HepG2 (cell line): Measurements from ENCODE around the gene CDC37L1. TPM values are rescaled to one million over a fixed set of nuclear protein-coding genes. Genes with fewer than 3 reads are reported as not detected.
A peak's percentile ranks its signal among the peaks of the same experiment; 100 is the strongest.

Experiments used
- BORCS8-MEF2B ChIP-seq: sonication (generic); formaldehyde crosslinking; IDR thresholded peaks from 2 replicates; pipeline ENCODE4 v1.8.0; 2022; ENCODE audit warnings: mild to moderate bottlenecking, missing genetic modification reagents
- FLYWCH1 ChIP-seq: sonication (generic); formaldehyde crosslinking; IDR thresholded peaks from 2 replicates; pipeline ENCODE4 v1.8.1; 2023; ENCODE audit warnings: mild to moderate bottlenecking, missing genetic modification reagents
- FOXK2 ChIP-seq: fragments of 450-650 bp; IDR thresholded peaks from 2 replicates; pipeline ENCODE4 v1.6.1; 2016
- HDAC1 ChIP-seq: sonication (generic); formaldehyde crosslinking; IDR thresholded peaks from 2 replicates; pipeline ENCODE4 v1.5.1; 2020; ENCODE audit warnings: mild to moderate bottlenecking, missing genetic modification reagents
- KDM2A ChIP-seq: sonication (generic); formaldehyde crosslinking; IDR thresholded peaks from 2 replicates; pipeline ENCODE4 v1.4.0; 2020; ENCODE audit warnings: low read depth, missing genetic modification reagents, borderline replicate concordance
- KLF6 ChIP-seq: IDR thresholded peaks from 2 replicates; pipeline ENCODE4 v1.8.0; 2016; ENCODE audit warnings: missing biosample characterization, missing genetic modification reagents
- MBNL3 ChIP-seq: fragments of 250-450 bp; sonication (Bioruptor Pico); conservative IDR thresholded peaks from 2 replicates; pipeline ENCODE4 v1.8.0; 2022; ENCODE audit warnings: mild to moderate bottlenecking, inconsistent platforms
- PAWR ChIP-seq: sonication (generic); formaldehyde crosslinking; IDR thresholded peaks from 2 replicates; pipeline ENCODE4 v1.4.0; 2020; ENCODE audit warnings: missing genetic modification reagents, mild to moderate bottlenecking, borderline replicate concordance
- PAX8 ChIP-seq: sonication (generic); formaldehyde crosslinking; IDR thresholded peaks from 2 replicates; pipeline ENCODE4 v1.8.0; 2022; ENCODE audit warnings: mild to moderate bottlenecking, missing genetic modification reagents, borderline replicate concordance
- THAP11 ChIP-seq: IDR thresholded peaks from 2 replicates; pipeline ENCODE4 v1.6.1; 2016; ENCODE audit warnings: missing biosample characterization, missing genetic modification reagents
- ZMAT3 ChIP-seq: sonication (generic); formaldehyde crosslinking; conservative IDR thresholded peaks from 2 replicates; pipeline ENCODE4 v1.7.0; 2021; ENCODE audit warnings: missing genetic modification reagents
- ZNF10 ChIP-seq: sonication (generic); formaldehyde crosslinking; IDR thresholded peaks from 2 replicates; pipeline ENCODE4 v1.4.0; 2020; ENCODE audit warnings: mild to moderate bottlenecking, low read depth, missing genetic modification reagents, borderline replicate concordance
- ZNF839 ChIP-seq: sonication (generic); formaldehyde crosslinking; IDR thresholded peaks from 2 replicates; pipeline ENCODE4 v1.4.0; 2020; ENCODE audit warnings: missing genetic modification reagents, mild to moderate bottlenecking, borderline replicate concordance
- polyA plus RNA-seq, 8 experiments: library from polyadenylated mRNA; depleted of rRNA in 3 of 8; stranded (reverse) in 7 of 8; unstranded in 1 of 8; fragments of >200 nt; fragmentation: Illumina TruSeq in 4 of 8; extraction: Trizol in 4 of 8; gene quantifications; 2 replicates each; pipeline versions ENCODE4 v1.2.1 to v1.2.3, GENCODE V29; 2011 to 2016; ENCODE audit warnings: low read depth in 4 of 8, missing spikeins in 1 of 8, mixed read lengths in 1 of 8; ENCODE audit not compliant: insufficient read depth in 1 of 8
- total RNA-seq, 5 experiments: library from RNA; depleted of rRNA; stranded (reverse); fragments of >200 nt; fragmentation: Illumina TruSeq; extraction: Trizol; gene quantifications; 2 replicates each; pipeline ENCODE4 v1.2.3, GENCODE V29; 2016; ENCODE audit warnings: low read depth in 1 of 5
- TF ChIP-seq, protein P1 (sequence below): conservative IDR thresholded peaks from 2 replicates; pipeline ENCODE4 v1.6.1; 2018; ENCODE audit warnings: missing genetic modification reagents
- TF ChIP-seq, protein P2 (sequence below): sonication (generic); formaldehyde crosslinking; IDR thresholded peaks from 2 replicates; pipeline ENCODE4 v1.8.0; 2022; ENCODE audit warnings: missing genetic modification reagents, mild to moderate bottlenecking, moderate library complexity, borderline replicate concordance
- TF ChIP-seq, protein P3 (sequence below): IDR thresholded peaks from 2 replicates; pipeline ENCODE4 v1.6.1; 2016; ENCODE audit warnings: missing compliant biosample characterization, missing genetic modification reagents, borderline replicate concordance
- TF ChIP-seq, protein P4 (sequence below): sonication (generic); formaldehyde crosslinking; IDR thresholded peaks from 2 replicates; pipeline ENCODE4 v1.5.1; 2020; ENCODE audit warnings: mild to moderate bottlenecking, moderate library complexity, missing genetic modification reagents
- TF ChIP-seq, protein P5 (sequence below), 2 experiments: IDR thresholded peaks; 2 replicates each; pipeline ENCODE4 v1.6.1; 2011 to 2012; ENCODE audit warnings: low read length in 2 of 2, borderline replicate concordance in 1 of 2, low read depth in 1 of 2, mild to moderate bottlenecking in 1 of 2, moderate library complexity in 1 of 2

Gene CDC37L1
- total and polyA plus RNA-seq, 2 of the 13 experiments (the other 11 are each of a cell fraction or from before 2014, with no cell fraction given): 5.5 to 17.0 TPM

DNA sequence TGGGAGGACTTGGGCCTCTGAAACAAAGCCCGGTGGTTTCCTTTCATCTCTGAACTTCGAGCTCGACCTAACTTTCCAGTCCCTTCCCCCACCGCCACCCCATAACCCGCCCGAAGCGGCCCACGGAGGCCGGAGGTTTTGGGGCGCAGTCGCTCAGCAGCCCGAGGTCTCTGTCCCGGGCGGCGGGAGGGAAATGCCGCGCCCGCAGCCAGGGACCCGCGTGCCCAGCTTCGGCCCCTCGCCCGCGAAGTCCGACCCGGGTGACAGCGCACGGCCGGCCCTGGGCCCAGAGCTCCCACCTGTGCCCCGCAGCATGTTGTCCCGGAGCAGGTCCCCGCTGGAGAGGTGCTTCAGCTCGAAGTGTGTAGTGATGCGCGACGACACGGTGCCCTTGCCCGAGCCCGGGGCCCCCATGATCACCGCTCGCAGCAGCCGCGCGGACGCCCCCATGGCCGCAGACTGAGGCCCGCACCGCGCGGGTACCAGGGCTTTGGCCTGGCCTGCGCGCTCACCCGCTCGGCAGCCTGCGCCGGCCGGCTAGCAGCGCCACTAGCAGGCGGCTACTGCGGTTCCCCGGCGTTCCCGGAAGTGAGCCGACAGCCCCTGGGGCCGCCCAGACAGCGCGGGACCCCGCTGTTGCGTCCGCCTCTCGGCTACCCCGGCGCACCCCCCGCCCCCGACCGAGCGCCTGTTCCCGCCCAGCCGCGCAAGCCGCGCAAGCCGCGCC, 61.4 kb downstream of the CDC37L1 start, which contains the start of gene AK3 (continued):
- TF ChIP-seq, protein P1, sequence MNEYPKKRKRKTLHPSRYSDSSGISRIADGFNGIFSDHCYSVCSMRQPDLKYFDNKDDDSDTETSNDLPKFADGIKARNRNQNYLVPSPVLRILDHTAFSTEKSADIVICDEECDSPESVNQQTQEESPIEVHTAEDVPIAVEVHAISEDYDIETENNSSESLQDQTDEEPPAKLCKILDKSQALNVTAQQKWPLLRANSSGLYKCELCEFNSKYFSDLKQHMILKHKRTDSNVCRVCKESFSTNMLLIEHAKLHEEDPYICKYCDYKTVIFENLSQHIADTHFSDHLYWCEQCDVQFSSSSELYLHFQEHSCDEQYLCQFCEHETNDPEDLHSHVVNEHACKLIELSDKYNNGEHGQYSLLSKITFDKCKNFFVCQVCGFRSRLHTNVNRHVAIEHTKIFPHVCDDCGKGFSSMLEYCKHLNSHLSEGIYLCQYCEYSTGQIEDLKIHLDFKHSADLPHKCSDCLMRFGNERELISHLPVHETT (CRISPR knock-in tag): peak; percentile 54; the same call in 1 of the 2 replicates
- TF ChIP-seq FLYWCH1 (no peak), ZMAT3 (CRISPR knock-in tag) (peak; percentile 44; the same call in 1 of the 2 replicates), PAWR (CRISPR knock-in tag) (no peak), PAX8 (CRISPR knock-in tag) (peak; percentile 87; the same call in 1 of the 2 replicates), MBNL3 (CRISPR knock-in tag) (no peak), ZNF10 (CRISPR knock-in tag) (no peak), KDM2A (CRISPR knock-in tag) (peak; percentile 80), KLF6 (peak; percentile 96), ZNF839 (CRISPR knock-in tag) (peak; percentile 94; the same call in 1 of the 2 replicates), THAP11 (peak; percentile 76), BORCS8-MEF2B (CRISPR knock-in tag) (peak; percentile 58; the same call in 1 of the 2 replicates), FOXK2 (no peak), HDAC1 (CRISPR knock-in tag) (peak; percentile 44; the same call in 1 of the 2 replicates)
- TF ChIP-seq, protein P2, sequence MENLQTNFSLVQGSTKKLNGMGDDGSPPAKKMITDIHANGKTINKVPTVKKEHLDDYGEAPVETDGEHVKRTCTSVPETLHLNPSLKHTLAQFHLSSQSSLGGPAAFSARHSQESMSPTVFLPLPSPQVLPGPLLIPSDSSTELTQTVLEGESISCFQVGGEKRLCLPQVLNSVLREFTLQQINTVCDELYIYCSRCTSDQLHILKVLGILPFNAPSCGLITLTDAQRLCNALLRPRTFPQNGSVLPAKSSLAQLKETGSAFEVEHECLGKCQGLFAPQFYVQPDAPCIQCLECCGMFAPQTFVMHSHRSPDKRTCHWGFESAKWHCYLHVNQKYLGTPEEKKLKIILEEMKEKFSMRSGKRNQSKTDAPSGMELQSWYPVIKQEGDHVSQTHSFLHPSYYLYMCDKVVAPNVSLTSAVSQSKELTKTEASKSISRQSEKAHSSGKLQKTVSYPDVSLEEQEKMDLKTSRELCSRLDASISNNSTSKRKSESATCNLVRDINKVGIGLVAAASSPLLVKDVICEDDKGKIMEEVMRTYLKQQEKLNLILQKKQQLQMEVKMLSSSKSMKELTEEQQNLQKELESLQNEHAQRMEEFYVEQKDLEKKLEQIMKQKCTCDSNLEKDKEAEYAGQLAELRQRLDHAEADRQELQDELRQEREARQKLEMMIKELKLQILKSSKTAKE (CRISPR knock-in tag): peak; percentile 32; the same call in 1 of the 2 replicates
- TF ChIP-seq, protein P3, sequence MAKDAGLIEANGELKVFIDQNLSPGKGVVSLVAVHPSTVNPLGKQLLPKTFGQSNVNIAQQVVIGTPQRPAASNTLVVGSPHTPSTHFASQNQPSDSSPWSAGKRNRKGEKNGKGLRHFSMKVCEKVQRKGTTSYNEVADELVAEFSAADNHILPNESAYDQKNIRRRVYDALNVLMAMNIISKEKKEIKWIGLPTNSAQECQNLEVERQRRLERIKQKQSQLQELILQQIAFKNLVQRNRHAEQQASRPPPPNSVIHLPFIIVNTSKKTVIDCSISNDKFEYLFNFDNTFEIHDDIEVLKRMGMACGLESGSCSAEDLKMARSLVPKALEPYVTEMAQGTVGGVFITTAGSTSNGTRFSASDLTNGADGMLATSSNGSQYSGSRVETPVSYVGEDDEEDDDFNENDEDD (CRISPR knock-in tag): peak; percentile 88
- TF ChIP-seq, protein P4, sequence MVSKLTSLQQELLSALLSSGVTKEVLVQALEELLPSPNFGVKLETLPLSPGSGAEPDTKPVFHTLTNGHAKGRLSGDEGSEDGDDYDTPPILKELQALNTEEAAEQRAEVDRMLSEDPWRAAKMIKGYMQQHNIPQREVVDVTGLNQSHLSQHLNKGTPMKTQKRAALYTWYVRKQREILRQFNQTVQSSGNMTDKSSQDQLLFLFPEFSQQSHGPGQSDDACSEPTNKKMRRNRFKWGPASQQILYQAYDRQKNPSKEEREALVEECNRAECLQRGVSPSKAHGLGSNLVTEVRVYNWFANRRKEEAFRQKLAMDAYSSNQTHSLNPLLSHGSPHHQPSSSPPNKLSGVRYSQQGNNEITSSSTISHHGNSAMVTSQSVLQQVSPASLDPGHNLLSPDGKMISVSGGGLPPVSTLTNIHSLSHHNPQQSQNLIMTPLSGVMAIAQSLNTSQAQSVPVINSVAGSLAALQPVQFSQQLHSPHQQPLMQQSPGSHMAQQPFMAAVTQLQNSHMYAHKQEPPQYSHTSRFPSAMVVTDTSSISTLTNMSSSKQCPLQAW: 0 out of 2 replicates have a peak, but pooled peaks have one; percentile 14
- TF ChIP-seq, protein P5, sequence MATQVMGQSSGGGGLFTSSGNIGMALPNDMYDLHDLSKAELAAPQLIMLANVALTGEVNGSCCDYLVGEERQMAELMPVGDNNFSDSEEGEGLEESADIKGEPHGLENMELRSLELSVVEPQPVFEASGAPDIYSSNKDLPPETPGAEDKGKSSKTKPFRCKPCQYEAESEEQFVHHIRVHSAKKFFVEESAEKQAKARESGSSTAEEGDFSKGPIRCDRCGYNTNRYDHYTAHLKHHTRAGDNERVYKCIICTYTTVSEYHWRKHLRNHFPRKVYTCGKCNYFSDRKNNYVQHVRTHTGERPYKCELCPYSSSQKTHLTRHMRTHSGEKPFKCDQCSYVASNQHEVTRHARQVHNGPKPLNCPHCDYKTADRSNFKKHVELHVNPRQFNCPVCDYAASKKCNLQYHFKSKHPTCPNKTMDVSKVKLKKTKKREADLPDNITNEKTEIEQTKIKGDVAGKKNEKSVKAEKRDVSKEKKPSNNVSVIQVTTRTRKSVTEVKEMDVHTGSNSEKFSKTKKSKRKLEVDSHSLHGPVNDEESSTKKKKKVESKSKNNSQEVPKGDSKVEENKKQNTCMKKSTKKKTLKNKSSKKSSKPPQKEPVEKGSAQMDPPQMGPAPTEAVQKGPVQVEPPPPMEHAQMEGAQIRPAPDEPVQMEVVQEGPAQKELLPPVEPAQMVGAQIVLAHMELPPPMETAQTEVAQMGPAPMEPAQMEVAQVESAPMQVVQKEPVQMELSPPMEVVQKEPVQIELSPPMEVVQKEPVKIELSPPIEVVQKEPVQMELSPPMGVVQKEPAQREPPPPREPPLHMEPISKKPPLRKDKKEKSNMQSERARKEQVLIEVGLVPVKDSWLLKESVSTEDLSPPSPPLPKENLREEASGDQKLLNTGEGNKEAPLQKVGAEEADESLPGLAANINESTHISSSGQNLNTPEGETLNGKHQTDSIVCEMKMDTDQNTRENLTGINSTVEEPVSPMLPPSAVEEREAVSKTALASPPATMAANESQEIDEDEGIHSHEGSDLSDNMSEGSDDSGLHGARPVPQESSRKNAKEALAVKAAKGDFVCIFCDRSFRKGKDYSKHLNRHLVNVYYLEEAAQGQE (IDR thresholded peaks at IDR 0.05; ENCODE audit: borderline replicate concordance in 1 of 2, low read depth in 1 of 2, low read length in 2 of 2): peak in 1 of 2 experiments; percentile 69; a peak in 1 of 4 replicates
